ENCODE measurements around the gene NFASC. TPM values are rescaled to one million over a fixed set of nuclear protein-coding genes. Genes with fewer than 3 reads are reported as not detected.

The NFASC gene
- total and polyA plus RNA-seq, 7 experiments from 2014 or later = 0.31 TPM; not detected in 6

DNA sequence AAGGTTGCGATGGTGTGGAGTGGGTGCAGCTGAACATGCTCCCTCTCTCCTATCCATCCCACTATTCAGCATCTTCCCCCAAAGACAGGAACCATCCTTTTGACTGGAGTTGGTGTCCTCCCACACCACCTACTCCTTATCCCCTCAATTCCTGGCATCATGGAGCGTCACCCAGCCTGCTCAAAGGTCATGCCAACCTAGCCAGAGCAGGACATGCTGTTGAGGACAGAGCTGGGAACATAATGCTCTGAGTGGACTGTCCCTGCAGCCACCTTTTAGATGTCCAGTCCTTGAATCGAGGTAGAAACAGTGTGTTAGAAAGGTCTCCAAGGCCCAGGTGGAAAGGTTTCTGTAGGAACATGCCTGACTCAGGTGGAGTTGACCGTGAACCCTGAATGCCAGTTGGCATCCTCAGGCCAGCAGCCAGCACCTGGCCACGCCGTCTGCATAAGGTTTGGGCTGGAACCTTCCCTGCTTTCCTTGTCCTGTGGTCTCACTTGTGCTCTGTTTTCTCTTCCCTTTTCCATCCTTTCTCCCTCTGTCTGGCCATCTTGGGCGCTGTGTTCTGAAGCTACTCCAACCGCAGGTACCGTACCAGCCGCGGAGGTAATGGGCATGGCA is 120.2 kb downstream of the NFASC start:
- peaks cover 10 to 22% (median 16%) of the 10 kb centered on the region in 7 donors for H3K4me1 Mint-ChIP-seq
- no peaks in the 10 kb centered on the region for H3K36me3 ChIP-seq (ENCODE audit: control insufficient read depth in 2 of 3, insufficient read depth in 3 of 3, low read length in 3 of 3)
- ChIA-PET POLR2A (no interaction called here), CTCF (no interaction called here)
- DNase-seq (no peak), ATAC-seq (no peak)
- H3K27me3 ChIP-seq (ENCODE audit: control insufficient read depth in 2 of 2, insufficient read depth in 2 of 2, low read length in 2 of 2) = no peaks in the 10 kb centered on the region
- H3K27ac Mint-ChIP-seq = no peak overlapping the region
- H3K9me3 Mint-ChIP-seq = no peaks in the 10 kb centered on the region
- H3K9me3 ChIP-seq (ENCODE audit: control insufficient read depth in 2 of 3, low read length in 3 of 3) = no peaks in the 10 kb centered on the region
- intact Hi-C loops (cut with micrococcal nuclease) = no loop called here
- no peak overlapping the region for H3K27ac ChIP-seq (ENCODE audit: low read depth, low read length)
- no peak overlapping the region for H3K4me3 Mint-ChIP-seq
- peaks cover 0 to 2% (median 0%) of the 10 kb centered on the region in 5 donors for H3K27me3 Mint-ChIP-seq
- H3K36me3 Mint-ChIP-seq = no peaks in the 10 kb centered on the region
- H3K4me1 ChIP-seq (ENCODE audit: control insufficient read depth in 2 of 2, insufficient read depth in 2 of 2, low read length in 2 of 2) = no peaks in the 10 kb centered on the region
- H3K4me3 ChIP-seq (ENCODE audit: low read length) = no peak overlapping the region

DNA sequence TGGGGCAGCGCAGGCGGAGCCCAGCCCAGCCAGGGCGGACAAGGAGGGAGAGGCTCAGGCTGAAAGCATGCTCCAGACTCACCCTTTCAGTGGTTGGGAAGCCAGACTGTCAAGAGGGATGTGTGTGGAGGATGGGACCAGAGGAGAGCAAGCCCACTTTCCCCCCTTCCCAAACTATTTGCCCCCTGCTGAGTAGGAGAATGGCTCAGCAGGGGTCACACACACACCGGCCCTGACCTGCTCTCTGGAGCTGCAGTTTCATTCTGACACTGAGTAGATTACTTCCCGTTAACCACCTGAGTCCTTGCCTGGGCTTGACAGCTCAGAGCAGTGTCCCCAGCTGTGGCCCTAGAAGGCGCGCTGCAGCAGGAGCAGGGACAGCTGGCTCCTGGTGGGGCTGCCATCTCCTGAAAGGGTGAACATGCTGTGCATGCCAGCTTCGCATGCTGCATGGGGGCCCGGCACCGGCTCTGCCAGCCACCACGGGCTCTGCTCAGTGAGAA is 120.7 kb downstream of the NFASC start:
- DNase-seq (no peak), ATAC-seq (no peak)
- POLR2A ChIA-PET = no interaction called here
- Histone ChIP-seq H3K27me3 (ENCODE audit: control insufficient read depth in 2 of 2, insufficient read depth in 2 of 2, low read length in 2 of 2) (no peaks in the 10 kb centered on the region), H3K27ac (ENCODE audit: low read depth, low read length) (no peak overlapping the region), H3K36me3 (ENCODE audit: control insufficient read depth in 2 of 3, insufficient read depth in 3 of 3, low read length in 3 of 3) (no peaks in the 10 kb centered on the region), H3K4me3 (ENCODE audit: low read length) (no peak overlapping the region), H3K4me1 (ENCODE audit: control insufficient read depth in 2 of 2, insufficient read depth in 2 of 2, low read length in 2 of 2) (no peaks in the 10 kb centered on the region), H3K9me3 (ENCODE audit: control insufficient read depth in 2 of 3, low read length in 3 of 3) (no peaks in the 10 kb centered on the region)
- H3K4me3 Mint-ChIP-seq = no peak overlapping the region
- no peak overlapping the region for H3K27ac Mint-ChIP-seq
- H3K9me3 Mint-ChIP-seq = no peaks in the 10 kb centered on the region
- peaks cover 0 to 2% (median 0%) of the 10 kb centered on the region in 5 donors for H3K27me3 Mint-ChIP-seq
- intact Hi-C loops (cut with micrococcal nuclease) = no loop called here
- no peaks in the 10 kb centered on the region for H3K36me3 Mint-ChIP-seq
- CTCF ChIA-PET = interaction anchor here (1.9 kb wide), 1 partner anchor 71 kb away, joined by 10 read pairs; no protein-coding TSS in a partner anchor
- H3K4me1 Mint-ChIP-seq = peaks cover 10 to 22% (median 16%) of the 10 kb centered on the region in 7 donors

DNA sequence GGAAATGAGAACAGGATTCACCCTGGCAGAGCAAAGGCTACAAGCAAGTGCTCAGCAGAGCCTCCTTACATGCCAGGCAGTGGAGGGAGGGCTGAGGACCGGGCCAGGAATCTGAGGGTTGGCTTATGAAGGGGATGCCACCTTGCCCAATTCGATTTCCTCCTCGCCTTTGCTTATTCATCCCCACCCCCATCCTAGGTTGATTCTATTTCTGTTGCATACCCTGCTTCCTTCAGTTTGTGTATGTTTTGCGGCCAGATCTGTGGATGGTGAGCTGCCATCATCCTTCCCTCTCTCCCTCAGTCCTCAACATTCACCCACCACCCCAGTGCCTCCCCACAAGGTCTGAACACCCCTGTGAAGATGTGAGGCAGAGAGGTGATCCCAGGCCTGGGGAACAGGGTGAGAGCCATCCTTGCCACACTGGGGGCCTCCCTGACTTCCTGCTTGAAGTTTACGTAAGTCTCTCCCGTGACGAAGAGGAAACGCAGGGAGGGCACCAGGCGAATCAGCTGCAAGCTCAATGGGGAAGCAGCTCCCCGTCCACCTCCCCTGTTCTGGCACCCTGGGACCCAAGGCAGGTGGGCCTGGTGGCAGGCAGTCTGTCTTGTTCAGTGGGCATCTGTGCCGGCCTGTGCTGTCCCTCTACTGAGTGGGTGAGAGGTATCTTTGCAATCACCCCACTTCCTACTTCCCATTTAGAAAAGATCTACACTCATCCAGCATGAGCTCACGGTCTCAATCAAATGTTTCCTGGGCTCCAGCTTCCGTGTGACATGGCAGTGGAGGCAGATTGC is 121.7 kb downstream of the NFASC start:
- Mint-ChIP-seq H3K9me3 (no peaks in the 10 kb centered on the region), H3K27ac (peak overlapping the region in 8 of 9 donors; percentile 1 to 96 (median 74)), H3K4me3 (peak overlapping the region in 9 of 10 donors; percentile 4 to 56 (median 20)), H3K27me3 (peaks cover 0 to 2% (median 0%) of the 10 kb centered on the region in 5 donors), H3K36me3 (no peaks in the 10 kb centered on the region), H3K4me1 (peaks cover 10 to 22% (median 16%) of the 10 kb centered on the region in 7 donors)
- intact Hi-C loops (cut with micrococcal nuclease) = no loop called here
- Histone ChIP-seq H3K36me3 (ENCODE audit: control insufficient read depth in 2 of 3, insufficient read depth in 3 of 3, low read length in 3 of 3) (no peaks in the 10 kb centered on the region), H3K4me1 (ENCODE audit: control insufficient read depth in 2 of 2, insufficient read depth in 2 of 2, low read length in 2 of 2) (no peaks in the 10 kb centered on the region), H3K27me3 (ENCODE audit: control insufficient read depth in 2 of 2, insufficient read depth in 2 of 2, low read length in 2 of 2) (no peaks in the 10 kb centered on the region), H3K4me3 (ENCODE audit: low read length) (no peak overlapping the region), H3K27ac (ENCODE audit: low read depth, low read length) (no peak overlapping the region), H3K9me3 (ENCODE audit: control insufficient read depth in 2 of 3, low read length in 3 of 3) (no peaks in the 10 kb centered on the region)
- ATAC-seq = peak; percentile 67
- peak in 8 of 9 donors; percentile 14 to 40 (median 30) for DNase-seq
- POLR2A ChIA-PET = interaction anchor here (0.6 kb wide), 1 partner anchor 10 kb away, joined by 3 read pairs; no protein-coding TSS in a partner anchor
- CTCF ChIA-PET = interaction anchor here (1.9 kb wide), 1 partner anchor 70 kb away, joined by 10 read pairs; no protein-coding TSS in a partner anchor

DNA sequence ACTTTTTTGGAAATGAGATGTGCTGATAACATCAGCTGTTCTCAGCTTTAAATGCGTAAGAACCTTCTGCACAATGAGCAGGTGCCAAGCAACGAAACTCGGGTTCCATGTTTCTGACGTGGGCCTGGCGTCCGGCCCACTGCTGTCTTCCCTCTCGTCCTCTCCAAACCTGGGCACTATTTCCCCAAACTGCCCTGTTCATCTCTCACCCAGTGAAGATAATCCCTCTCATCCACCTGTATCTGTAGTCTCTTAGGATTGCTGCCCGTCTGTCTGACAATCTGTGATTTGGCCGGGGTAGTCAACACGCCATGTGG is 122.3 kb downstream of the NFASC start:
- H3K4me3 ChIP-seq (ENCODE audit: low read length) = no peak overlapping the region
- H3K9me3 ChIP-seq (ENCODE audit: control insufficient read depth in 2 of 3, low read length in 3 of 3) = no peaks in the 10 kb centered on the region
- H3K27ac ChIP-seq (ENCODE audit: low read depth, low read length) = no peak overlapping the region
- CTCF ChIA-PET = interaction anchor here (1.9 kb wide), 1 partner anchor 69 kb away, joined by 10 read pairs; no protein-coding TSS in a partner anchor
- H3K36me3 ChIP-seq (ENCODE audit: control insufficient read depth in 2 of 3, insufficient read depth in 3 of 3, low read length in 3 of 3) = no peaks in the 10 kb centered on the region
- Mint-ChIP-seq H3K36me3 (no peaks in the 10 kb centered on the region), H3K4me3 (peak overlapping the region in 6 of 10 donors; percentile 7 to 56 (median 40)), H3K27ac (peak overlapping the region in 5 of 9 donors; percentile 1 to 96 (median 83)), H3K27me3 (peaks cover 0 to 2% (median 0%) of the 10 kb centered on the region in 5 donors), H3K9me3 (no peaks in the 10 kb centered on the region), H3K4me1 (peaks cover 10 to 22% (median 16%) of the 10 kb centered on the region in 7 donors)
- POLR2A ChIA-PET = no interaction called here
- H3K4me1 ChIP-seq (ENCODE audit: control insufficient read depth in 2 of 2, insufficient read depth in 2 of 2, low read length in 2 of 2) = no peaks in the 10 kb centered on the region
- no peak for DNase-seq
- intact Hi-C loops (cut with micrococcal nuclease) = no loop called here
- ATAC-seq = no peak
- H3K27me3 ChIP-seq (ENCODE audit: control insufficient read depth in 2 of 2, insufficient read depth in 2 of 2, low read length in 2 of 2) = no peaks in the 10 kb centered on the region

DNA sequence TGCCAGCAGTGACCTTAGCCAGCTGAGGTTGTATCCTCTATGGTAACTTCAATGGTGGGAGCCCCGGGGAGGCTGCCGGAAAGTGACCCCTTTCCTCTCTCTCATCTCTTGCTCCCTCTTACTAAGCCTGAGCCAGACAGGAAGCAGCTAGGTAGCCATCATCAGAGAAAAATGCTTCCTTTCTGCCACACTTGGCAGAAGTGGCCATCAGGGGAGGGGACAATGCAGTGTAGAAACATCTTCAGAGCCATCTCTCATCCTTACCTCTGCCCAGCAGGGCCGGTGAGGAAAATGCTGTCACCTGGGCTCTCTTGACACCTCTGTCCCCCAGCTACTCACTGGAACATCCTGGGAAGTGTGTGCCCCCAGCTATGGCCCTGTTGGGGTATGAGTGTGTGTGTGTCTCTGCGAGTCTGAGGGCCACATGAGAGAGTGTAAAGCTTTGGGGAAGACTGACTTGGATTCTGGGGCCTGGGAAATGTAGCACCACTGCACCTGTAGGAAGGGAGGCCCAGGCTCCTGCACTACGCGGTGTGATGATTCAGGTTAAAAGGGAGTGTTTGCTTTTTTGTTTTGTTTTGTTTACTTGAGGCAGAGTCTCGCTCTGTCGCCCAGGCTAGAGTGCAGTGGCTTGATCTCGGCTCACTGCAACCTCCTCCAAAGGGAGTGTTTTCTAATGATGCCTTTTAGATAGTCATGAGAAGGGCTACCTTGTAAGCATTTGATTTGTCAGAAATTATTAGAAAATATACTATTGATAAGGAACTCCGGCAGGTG is 123.6 kb downstream of the NFASC start:
- Mint-ChIP-seq H3K36me3 (no peaks in the 10 kb centered on the region), H3K4me3 (no peak overlapping the region), H3K9me3 (no peaks in the 10 kb centered on the region), H3K4me1 (peaks cover 10 to 22% (median 16%) of the 10 kb centered on the region in 7 donors), H3K27me3 (peaks cover 0 to 2% (median 0%) of the 10 kb centered on the region in 5 donors), H3K27ac (peak overlapping the region in 2 of 9 donors; percentile 34 to 80)
- Histone ChIP-seq H3K9me3 (ENCODE audit: control insufficient read depth in 2 of 3, low read length in 3 of 3) (no peaks in the 10 kb centered on the region), H3K4me3 (ENCODE audit: low read length) (no peak overlapping the region), H3K36me3 (ENCODE audit: control insufficient read depth in 2 of 3, insufficient read depth in 3 of 3, low read length in 3 of 3) (no peaks in the 10 kb centered on the region), H3K27ac (ENCODE audit: low read depth, low read length) (no peak overlapping the region), H3K4me1 (ENCODE audit: control insufficient read depth in 2 of 2, insufficient read depth in 2 of 2, low read length in 2 of 2) (no peaks in the 10 kb centered on the region), H3K27me3 (ENCODE audit: control insufficient read depth in 2 of 2, insufficient read depth in 2 of 2, low read length in 2 of 2) (no peaks in the 10 kb centered on the region)
- DNase-seq = no peak
- ChIA-PET POLR2A (no interaction called here), CTCF (no interaction called here)
- no peak for ATAC-seq
- intact Hi-C loops (cut with micrococcal nuclease) = no loop called here

DNA sequence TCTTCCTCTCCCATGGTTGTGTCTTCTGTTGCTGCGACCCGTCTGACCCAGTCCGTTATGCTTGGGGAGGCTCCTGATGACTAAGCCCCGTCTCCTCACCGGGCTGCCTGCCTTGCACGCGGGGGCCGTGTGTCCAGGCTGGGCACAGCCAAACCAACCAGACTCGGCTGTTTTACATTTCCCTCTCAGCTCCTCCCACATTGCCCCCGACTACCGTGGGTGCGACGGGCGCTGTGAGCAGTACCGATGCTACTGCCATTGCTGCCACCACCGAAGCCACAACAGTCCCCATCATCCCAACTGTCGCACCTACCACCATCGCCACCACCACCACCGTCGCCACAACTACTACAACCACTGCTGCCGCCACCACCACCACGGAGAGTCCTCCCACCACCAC is 126.3 kb downstream of the NFASC start:
- Mint-ChIP-seq H3K9me3 (no peaks in the 10 kb centered on the region), H3K27ac (no peak overlapping the region), H3K4me3 (no peak overlapping the region), H3K4me1 (peaks cover 10 to 20% (median 14%) of the 10 kb centered on the region in 7 donors), H3K27me3 (peaks cover 0 to 2% (median 0%) of the 10 kb centered on the region in 5 donors), H3K36me3 (no peaks in the 10 kb centered on the region)
- no peak for DNase-seq
- ChIA-PET CTCF (no interaction called here), POLR2A (no interaction called here)
- Histone ChIP-seq H3K36me3 (ENCODE audit: control insufficient read depth in 2 of 3, insufficient read depth in 3 of 3, low read length in 3 of 3) (no peaks in the 10 kb centered on the region), H3K27ac (ENCODE audit: low read depth, low read length) (no peak overlapping the region), H3K9me3 (ENCODE audit: control insufficient read depth in 2 of 3, low read length in 3 of 3) (no peaks in the 10 kb centered on the region), H3K4me1 (ENCODE audit: control insufficient read depth in 2 of 2, insufficient read depth in 2 of 2, low read length in 2 of 2) (no peaks in the 10 kb centered on the region), H3K27me3 (ENCODE audit: control insufficient read depth in 2 of 2, insufficient read depth in 2 of 2, low read length in 2 of 2) (no peaks in the 10 kb centered on the region), H3K4me3 (ENCODE audit: low read length) (no peak overlapping the region)
- no peak for ATAC-seq
- intact Hi-C loops (cut with micrococcal nuclease) = no loop called here
